Activated CD8-positive, alpha-beta memory T cell treated with anti-CD3 and anti-CD28 coated beads for 36 hours (primary cell): ENCODE results near the gene AREL1. TPM values are rescaled to one million over a fixed set of nuclear protein-coding genes. Genes with fewer than 3 reads are reported as not detected.

Source experiments
- CTCF ChIA-PET: fragments of 350-600 bp; sonication (Branson Sonifier 250); formaldehyde crosslinking; loops from one replicate; lab custom pipeline; 2021; ENCODE audit warnings: antibody characterized with exemption; lab: Charles Lee
- POLR2A ChIA-PET: fragments of 350-600 bp; sonication (Branson Sonifier 250); formaldehyde crosslinking; loops from one replicate; lab custom pipeline; 2021; ENCODE audit warnings: antibody characterized with exemption; lab: Charles Lee
- total RNA-seq, 2 experiments: library from RNA; stranded (reverse); gene quantifications; one replicate each; pipeline ENCODE4 v1.2.3, GENCODE V29; 2021

The AREL1 gene
- total RNA-seq, 2 experiments from 2014 or later, result 37.5 to 37.8 TPM

DNA sequence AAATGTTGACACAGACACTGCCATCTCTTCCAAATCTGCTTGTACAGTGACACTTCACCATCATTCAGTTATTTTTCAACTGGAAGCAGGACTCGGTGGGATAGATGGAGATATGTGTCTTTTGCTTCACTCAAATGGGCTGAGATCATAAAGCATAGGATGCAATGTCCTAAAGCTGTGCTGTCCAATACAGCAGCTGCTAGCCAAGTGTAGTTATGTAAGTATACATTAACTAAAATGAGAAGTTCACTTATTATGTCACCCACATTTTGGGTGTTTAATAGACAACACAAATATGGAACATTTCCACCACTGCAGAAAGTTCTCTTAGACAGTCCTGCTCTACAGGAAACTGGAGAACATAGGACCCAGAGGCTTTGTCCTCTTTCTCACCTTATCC, 43.6 kb downstream of the AREL1 start:
- ChIA-PET POLR2A (no interaction called here), CTCF (no interaction called here)

DNA sequence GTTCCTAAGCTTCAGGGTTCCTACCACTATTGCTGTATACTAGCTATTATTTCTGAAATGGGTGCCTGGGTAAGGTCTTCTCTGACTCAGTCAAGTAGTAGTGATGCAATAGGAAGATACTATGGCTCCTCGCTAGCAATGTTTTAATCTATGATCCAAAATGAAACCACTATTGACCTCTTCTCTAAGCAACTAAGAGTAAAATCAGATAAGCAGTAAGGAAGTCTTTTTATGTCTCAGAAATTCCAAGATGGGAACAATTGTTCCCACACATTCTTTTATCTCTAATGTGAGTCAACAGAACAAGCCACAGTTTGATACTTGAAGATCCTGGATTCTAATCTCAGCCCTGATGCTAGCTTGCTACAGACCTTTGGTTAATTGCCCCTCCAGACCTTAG, 45.1 kb downstream of the AREL1 start:
- POLR2A ChIA-PET, result no interaction called here
- CTCF ChIA-PET, result no interaction called here

DNA sequence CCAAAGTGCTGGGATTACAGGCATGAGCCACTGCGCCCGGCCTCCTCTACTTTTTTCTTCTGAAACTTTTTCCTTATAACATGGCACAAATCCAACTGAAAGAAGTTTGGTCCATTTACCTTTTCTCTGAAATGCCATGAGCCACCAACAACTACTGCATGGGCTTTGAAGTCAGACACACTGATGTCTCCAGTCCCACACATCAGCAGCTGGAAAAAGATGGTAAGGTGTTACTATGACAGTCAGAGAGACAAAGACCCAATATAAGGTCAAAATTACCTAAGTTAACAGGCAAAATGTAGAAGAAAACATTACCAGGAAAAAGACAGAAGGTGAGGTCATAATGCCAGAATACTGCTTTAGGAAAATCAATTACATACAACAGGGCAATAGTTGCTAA, 48.2 kb downstream of the AREL1 start:
- ChIA-PET CTCF (no interaction called here), POLR2A (interaction anchor here (0.9 kb wide), 1 partner anchor 9 kb away, joined by 10 read pairs; no protein-coding TSS in a partner anchor)

DNA sequence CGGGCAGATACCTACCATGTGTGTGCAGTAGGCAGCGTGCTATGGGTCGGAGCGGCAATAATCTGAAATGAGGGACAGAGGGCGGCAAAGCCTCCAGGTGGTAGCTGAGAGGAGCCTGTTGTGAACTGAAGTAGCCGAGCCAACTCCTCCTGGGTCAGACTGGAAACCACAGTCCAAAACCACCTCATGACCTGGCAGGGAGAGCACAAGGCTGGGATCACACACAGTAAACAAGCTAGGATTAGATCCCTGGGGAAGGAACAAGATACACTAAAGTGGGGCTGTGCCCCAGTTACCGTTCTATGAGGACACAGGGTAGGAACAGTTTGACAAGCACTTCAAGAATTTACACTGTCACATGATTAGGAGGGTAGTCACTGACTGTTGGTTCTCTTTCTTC, 49.0 kb downstream of the AREL1 start:
- ChIA-PET POLR2A (interaction anchor here (0.9 kb wide), 1 partner anchor 8 kb away, joined by 10 read pairs; no protein-coding TSS in a partner anchor), CTCF (interaction anchor here (1.6 kb wide), 1 partner anchor 55 kb away, joined by 3 read pairs; no protein-coding TSS in a partner anchor)

DNA sequence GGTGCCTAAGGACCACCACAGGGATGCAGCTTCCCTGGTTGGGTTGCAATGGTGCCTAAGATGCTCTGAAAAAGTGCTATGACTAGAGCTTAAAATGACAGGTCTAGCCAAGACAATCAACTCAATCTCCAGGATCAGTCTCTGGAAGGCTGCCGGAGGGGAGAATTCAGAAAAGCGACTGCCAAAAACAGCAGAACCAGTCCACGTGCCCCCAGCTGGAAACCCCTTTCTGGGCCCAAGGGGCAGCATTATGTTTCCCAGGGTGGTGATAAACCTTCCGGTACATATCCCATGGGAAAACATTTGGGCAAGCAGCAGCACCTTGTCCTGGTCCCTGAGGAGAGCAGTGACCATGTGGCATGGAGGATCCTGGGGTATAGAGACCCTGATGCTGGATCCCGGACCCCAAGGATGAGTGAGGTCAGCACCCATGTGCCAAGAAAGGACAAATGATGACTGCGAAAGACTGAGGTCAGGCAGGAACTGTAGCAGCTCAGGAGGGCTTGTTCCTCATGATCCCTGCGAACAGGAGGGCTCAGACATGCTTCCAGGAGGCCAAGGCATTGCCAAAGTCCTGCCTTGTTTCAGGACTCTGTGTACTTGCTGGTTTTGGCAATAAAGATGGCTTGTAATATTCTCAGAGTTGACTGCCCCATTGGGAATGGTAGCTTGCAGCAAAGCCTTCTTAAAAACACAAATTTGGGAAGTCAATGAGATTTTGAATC, 51.0 kb downstream of the AREL1 start:
- POLR2A ChIA-PET, result no interaction called here
- CTCF ChIA-PET, result no interaction called here

DNA sequence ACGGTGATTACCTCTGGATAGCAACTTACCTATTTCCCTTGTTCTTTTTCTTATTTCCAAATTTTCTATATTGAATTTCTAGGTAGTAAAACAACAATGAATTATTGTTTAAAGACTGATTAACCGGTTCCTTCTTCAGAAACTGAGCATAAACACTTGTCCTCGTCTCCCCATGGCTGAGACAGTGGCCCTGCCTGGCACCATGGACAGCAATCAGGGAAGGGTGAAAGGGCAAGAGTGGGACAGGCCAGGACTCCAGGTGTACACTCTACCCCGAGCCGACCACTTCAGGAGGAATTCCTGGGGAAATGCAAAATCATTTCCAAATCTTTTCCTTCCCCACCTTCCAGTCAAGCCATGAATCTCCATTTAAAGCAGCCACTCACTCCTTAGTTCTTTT, 52.0 kb downstream of the AREL1 start:
- POLR2A ChIA-PET, result no interaction called here
- CTCF ChIA-PET, result no interaction called here

DNA sequence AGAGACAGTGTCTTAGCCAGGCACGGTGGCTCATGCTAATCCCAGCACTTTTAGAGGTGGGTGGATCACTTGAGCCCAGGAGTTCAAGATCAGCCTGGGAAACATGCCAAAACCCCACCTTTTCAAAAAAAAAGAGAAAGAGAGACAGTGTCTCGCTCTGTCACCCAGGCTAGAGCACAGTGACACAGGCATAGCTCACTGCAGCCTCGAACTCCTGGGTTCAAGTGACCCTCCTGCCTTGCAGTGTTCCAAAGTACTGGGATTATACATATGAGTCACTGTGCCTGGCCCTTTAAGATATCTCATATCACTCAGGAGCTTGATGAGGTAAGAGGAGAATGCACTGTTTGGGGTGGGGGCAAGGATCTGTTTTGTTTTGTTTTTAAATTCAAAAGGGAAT, 52.7 kb downstream of the AREL1 start:
- POLR2A ChIA-PET, result no interaction called here
- CTCF ChIA-PET, result no interaction called here

DNA sequence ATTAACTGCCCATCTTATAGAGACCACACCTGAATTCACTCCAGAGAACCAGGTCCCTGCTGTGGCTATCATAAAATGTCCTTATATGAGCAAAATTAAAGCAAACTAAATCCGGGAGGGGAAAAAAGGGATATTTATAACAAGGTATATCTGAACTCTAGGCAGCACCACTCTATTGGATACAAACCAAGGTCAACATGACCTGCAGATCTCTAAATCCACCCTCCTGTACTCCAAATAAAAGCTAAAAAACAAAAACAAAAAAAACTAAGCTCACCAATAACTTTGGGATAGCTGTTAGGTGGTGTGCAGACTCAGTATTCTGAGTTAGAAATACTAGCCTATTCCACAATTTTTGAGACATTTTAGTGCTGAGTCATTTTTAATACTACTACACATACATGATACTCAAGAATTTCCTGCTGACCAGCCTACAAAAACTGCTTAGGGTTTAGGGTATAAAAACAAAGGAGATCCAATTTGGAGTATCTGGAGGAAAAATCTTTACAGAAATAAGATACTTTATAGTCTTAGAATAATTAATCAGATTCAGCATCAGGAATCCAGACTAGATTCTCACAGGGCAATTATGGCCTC, 54.2 kb downstream of the AREL1 start:
- ChIA-PET POLR2A (no interaction called here), CTCF (no interaction called here)

DNA sequence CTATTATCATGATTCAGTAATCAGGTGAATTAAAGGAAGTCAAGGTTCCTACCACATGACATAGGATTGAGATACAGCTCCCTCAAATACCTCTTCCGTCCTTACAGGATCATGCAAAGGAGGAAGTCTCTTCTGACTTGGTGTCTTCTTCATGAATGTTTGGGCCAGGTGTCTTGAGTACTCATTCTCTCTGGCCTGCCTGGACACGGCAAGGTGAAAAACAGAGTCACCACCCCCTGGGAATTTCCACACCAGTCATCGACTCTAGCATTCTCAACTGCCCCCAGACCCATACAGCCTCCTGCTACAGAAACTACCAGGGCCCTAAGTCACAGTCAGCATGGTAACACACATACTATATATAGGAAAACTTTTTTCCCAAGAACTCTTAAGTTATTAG, 55.9 kb downstream of the AREL1 start:
- POLR2A ChIA-PET, result no interaction called here
- CTCF ChIA-PET, result no interaction called here

DNA sequence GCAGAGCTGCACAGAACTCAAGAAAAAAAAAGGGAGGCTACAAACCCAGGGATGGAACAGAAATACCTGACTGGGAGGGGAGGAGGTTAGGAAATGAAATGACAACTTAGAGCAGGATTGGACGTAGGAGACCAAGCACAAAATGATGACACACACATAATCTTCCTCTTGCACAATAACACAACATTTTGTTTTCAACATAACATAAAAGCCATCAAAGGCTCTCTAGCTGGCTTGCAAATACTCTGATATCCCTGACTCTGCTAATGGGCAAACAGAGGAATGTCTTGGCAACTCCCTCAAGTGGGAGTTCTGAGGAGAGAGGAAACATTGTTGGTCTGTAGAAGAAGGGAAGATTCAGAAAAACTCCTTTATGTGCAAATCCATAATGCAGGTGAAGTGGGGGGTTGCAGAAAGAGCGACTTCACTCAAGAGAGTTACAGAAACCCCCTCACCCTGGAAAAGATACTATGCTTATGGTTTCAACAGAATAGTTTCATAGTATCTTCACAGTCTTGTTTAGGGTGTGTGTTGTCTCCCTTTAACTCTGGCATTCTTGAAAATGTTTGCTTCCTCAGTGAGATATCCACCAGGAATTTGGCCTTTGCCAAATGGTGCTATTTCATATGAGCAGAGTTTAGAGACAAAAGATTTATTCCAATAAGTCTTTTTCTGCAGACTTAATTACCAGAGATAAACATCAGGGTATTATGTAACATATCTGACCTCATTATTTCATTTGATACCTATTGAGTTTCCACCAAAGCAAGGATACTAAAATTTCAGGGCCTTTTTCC, 57.1 kb downstream of the AREL1 start:
- ChIA-PET CTCF (interaction anchor here (0.6 kb wide), 1 partner anchor 820 kb away, joined by 5 read pairs; no protein-coding TSS in a partner anchor), POLR2A (interaction anchor here (0.8 kb wide), 1 partner anchor 9 kb away, joined by 10 read pairs; no protein-coding TSS in a partner anchor)

DNA sequence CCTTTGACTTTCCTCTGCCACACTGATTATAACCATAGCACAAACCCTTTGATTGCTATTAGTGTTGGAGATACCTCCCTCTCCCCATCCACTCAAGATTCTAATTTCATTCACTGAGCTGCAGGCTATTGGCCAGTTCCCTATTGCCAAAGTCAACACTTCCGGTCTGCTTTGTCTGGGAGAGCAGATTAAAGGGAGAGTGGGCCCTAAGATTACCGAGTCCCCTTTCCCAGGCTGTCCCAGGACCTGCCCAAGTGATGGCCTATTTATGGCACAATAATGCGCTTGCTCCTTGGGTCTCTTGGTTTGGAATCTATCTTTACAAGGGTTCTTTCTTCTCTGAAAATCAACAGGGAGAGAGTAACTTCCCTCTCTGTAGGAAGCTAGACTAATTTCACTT, 57.9 kb downstream of the AREL1 start:
- CTCF ChIA-PET, result no interaction called here
- POLR2A ChIA-PET, result no interaction called here

DNA sequence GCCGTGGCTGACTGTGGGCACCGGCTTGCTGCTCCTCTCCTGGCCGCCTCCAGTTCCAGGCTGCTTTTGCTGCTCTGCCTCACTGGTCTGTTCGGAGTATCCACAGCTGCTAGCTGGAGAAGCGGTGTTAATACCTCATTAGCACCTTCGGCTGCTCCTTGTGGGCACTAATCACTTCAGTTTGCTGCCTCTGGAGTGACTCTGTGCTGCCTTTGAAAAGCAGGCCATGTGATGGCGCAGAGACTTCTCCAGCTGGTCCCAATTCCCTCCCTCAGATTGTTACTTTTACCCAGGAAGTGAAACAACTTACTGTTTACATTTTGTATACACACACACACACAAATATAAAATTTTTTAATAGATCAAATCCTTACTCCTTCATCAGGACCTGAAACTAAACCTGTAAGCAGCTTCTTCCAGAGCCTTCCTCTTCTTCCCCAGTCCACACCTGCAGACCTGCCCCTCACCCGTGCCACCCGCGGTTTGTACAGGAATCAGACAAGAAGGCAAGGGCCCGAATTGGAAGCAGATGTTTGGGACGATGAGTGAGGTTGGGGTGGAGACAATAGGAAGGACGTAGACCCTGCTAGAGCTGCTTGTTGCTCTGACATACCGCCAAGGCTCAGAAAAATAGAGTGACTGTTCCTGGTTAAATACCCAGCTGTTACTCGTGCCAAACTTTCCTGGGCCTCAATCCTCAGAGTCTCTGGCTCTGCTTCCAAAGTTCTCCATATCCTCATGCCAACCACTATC, 59.3 kb downstream of the AREL1 start:
- ChIA-PET CTCF (interaction anchor here (1.2 kb wide), 1 partner anchor 39 kb away, joined by 3 read pairs; no protein-coding TSS in a partner anchor), POLR2A (no interaction called here)

DNA sequence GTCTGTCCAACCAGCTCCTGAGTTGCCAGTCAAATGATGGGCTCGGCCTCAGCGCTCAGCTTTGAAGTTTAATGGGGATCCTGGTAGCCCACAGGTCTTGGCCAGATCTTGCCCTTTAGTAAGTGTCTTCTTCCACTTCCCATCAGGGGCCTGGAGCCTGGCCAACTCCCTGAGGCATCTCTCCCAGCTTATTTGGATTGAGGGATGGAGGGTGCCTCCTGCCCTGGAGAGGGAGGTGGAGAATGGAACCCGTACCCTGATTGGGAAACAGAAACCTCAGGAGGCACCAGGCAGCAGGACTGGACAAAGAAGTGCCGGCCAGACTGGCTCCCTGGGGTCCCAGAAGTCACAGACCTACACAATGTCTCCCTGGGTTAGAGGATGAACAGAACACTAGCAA, 60.3 kb downstream of the AREL1 start:
- CTCF ChIA-PET, result interaction anchor here (1.2 kb wide), 1 partner anchor 38 kb away, joined by 3 read pairs; no protein-coding TSS in a partner anchor
- POLR2A ChIA-PET, result interaction anchor here (0.7 kb wide), 1 partner anchor 10 kb away, joined by 4 read pairs; no protein-coding TSS in a partner anchor

DNA sequence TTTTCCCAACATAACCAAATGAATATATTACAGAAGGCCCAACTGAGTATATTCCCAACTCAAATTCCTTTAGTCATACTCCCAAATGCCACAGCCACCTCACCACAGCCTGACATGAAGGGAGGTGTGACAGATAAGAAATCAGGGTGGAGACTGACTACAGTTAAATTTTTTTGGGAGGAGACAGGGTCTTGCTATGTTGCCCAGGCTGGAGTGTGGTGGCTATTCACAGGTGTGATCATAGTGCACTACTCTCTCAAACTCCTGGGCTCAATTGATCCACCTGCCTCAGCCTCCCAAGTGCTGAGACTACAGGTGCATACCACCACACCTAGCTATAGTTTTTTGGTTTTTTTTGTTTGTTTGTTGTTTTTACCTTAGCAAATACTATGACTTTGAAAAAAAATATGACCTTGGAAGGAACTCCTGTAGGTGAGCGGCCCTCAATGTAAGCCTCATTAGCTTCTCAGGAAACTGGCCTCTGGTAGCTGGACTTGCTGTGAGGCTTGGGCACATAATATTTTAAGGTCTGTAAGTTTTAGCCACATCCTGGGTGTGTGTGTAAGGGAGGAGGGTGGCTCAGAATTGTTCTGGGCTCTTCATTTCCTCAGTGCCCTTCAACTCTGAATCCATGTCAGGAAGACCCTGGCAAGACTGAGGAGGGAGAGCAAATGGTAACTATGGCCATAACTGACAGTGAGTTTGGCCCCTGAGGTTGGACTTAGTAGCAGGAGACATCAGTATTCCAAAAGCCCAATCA, 61.8 kb downstream of the AREL1 start:
- CTCF ChIA-PET, result no interaction called here
- POLR2A ChIA-PET, result no interaction called here

DNA sequence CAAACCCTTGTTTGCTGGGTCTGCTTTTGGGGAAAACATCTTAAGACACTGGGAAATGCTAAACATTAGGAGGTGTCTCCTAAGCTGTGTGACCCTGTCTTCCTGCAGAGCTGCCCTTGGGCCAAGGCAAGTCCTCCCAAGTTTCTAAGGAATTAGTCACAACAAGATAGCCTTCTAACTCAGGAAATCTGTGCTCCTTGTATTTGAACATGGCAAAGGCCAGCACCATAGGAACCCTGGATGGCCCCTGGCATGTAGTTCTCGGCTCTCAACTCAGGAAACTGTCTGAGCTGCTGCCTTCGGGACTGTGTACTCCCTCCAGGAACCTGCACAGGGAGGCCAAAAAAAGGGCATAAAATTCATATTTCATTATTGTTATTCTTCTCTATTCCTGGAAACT, 63.2 kb downstream of the AREL1 start:
- POLR2A ChIA-PET, result no interaction called here
- CTCF ChIA-PET, result interaction anchor here (0.8 kb wide), 1 partner anchor 34 kb away, joined by 3 read pairs; no protein-coding TSS in a partner anchor

DNA sequence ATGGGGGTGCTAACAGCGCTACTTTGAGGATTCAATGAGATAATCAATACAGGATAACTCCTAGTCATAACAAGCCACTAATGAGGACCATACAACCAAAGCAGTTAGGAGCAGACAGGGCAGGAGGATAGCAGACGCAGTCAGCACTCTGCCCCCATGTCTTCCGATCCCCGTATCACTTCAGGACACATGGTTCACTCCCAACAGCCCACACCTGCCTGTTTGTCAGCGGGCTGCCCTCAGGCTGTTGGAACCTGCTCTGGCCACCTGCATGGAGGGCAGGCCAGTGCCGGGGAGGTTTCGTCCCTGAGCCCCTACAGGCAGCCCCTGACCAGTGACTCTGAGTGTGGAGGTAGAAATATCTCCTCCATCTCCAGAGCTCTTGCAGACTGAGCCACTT, 63.7 kb downstream of the AREL1 start:
- ChIA-PET POLR2A (no interaction called here), CTCF (no interaction called here)

DNA sequence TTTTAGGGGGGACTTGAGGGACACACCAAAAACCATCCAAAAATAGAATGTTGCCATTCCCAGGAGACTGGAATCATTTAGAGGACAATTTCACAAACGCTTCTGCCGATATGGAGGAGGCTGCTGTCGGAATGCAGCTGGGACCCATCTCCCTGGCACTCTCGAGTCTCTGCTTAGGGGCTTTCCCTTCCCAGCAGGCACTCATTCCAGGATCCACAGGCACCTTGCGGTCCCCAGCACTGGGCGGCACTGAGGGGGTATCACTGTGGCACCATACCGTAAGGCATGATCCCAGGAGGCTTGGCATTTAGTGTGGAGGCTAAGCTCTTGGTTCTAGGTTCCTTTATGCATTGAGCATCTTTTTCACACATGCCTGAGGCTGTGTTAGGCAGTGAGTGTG, 64.3 kb downstream of the AREL1 start:
- ChIA-PET POLR2A (no interaction called here), CTCF (interaction anchor here (0.8 kb wide), 1 partner anchor 10 kb away, joined by 3 read pairs; no protein-coding TSS in a partner anchor)

DNA sequence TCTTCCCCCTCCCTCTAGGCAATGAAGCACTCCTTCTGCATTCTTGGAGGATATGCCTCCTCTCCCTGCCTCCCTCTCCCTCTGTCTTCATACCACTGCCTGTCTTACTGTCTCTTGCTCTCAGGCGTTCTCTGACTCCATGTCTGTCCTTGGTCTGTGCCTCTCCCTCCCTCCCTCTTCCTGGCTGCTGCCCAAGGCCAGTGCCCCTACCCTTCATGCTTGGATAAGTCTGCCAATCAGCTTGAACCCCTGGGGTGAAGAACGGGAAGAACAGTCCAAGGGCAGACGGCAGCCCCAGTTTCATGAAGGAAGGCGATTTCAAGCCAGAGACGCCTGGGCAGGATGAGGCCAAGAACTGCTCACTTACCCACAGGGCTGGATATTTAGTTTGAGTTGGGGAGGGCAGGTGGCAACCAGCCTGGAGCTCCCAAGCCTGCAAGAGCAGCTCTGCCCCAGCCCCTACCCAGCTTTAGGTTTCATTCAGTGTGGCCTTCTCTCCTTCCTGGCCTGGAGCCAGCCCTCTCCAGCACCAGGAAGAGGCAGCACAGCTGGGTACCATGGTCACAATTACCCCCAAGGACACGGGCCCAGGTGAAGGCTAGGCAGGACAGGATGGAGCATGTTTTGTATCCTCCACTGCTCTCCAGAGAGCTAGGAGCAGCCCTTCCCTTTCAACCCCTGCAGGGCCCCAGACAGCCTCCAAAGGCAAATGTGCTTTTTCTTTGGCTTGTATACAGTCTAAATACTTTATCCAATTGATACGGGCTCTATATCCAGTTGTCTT, 65.0 kb downstream of the AREL1 start:
- ChIA-PET POLR2A (no interaction called here), CTCF (interaction anchor here (0.8 kb wide), 1 partner anchor 9 kb away, joined by 3 read pairs; no protein-coding TSS in a partner anchor)
